ENCODE data around the gene GLIS2. TPM values are rescaled to one million over a fixed set of nuclear protein-coding genes. Genes with fewer than 3 reads are reported as not detected.
A peak's percentile ranks its signal among the peaks of the same experiment; 100 is the strongest.

Gene GLIS2
- total RNA-seq, 6 donors from 2014 or later = 10.5 to 35.2 (median 22.6) TPM

GRCh38 chr16:4376126-4376892 lies 60.4 kb downstream of the GLIS2 start:
- no peaks in the 10 kb centered on the region for H3K27me3 ChIP-seq
- H3K36me3 ChIP-seq = peaks cover 2 to 24% (median 9%) of the 10 kb centered on the region in 4 donors
- peak overlapping the region in 2 of 4 donors; percentile 15 to 23 for H3K4me3 ChIP-seq
- no peak for TF ChIP-seq POLR2A (IDR thresholded peaks at IDR 0.05)
- TF ChIP-seq EP300 (IDR thresholded peaks at IDR 0.05) = peak in 1 of 4 donors; percentile 2
- TF ChIP-seq POLR2AphosphoS5 (IDR thresholded peaks at IDR 0.05) = peak in 1 of 2 donors; percentile 55
- peaks cover 71 to 84% (median 75%) of the 10 kb centered on the region in 4 donors for H3K4me1 ChIP-seq
- 37 to 39% methylated on average over 4 to 26 of the region's 31 CpGs for WGBS, 2 donors
- peak; percentile 92 to 97 for DNase-seq
- peak overlapping the region; percentile 82 to 92 (median 85) for H3K27ac ChIP-seq
- ATAC-seq (ENCODE audit: low FRiP score in 2 of 2) = peak; percentile 71 to 74
- no peaks in the 10 kb centered on the region for H3K9me3 ChIP-seq

DNA sequence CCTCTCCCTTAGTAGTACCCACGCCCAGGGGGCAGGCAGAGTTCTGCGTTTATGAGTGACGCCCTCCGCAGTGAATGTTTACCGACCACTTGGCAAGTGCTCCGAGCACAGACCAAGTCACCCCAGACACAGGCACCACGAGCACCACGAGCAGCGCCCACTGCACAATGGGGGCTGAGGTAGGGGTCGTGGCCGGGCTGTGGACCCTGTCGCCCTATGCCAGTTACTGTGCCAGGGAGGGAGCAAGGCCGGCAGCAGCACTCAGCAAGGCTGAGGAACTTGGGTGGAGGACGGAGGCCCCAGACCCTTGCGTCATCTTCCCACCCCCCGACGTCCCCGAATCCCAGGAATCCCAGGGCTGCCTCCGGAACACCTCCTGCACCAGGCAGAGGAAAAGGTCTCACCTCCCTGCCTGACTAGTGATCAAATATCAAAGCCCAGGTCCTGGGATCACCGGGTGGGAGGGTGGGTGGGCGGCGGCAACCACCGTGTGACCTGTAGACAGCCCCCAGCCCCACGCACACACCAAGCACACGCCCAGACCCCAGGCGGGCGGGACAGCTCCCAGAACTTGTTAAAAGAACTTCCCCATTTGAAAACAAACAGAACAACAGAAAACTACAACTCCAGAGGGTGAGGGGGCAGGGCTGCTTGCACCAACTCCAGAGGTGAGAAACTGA lies 61.2 kb downstream of the GLIS2 start:
- DNase-seq (no peak), ATAC-seq (ENCODE audit: low FRiP score in 2 of 2) (no peak)
- Histone ChIP-seq H3K4me3 (peak overlapping the region in 1 of 4 donors; percentile 15), H3K27ac (peak overlapping the region; percentile 82 to 92 (median 85)), H3K4me1 (peaks cover 70 to 76% (median 73%) of the 10 kb centered on the region in 4 donors), H3K36me3 (peaks cover 8 to 31% (median 16%) of the 10 kb centered on the region in 4 donors), H3K27me3 (no peaks in the 10 kb centered on the region), H3K9me3 (no peaks in the 10 kb centered on the region)
- 62 to 79% methylated on average over 8 to 27 of the region's 27 CpGs for WGBS, 2 donors
- TF ChIP-seq EP300 (IDR thresholded peaks at IDR 0.05) (no peak), POLR2AphosphoS5 (IDR thresholded peaks at IDR 0.05) (no peak), POLR2A (IDR thresholded peaks at IDR 0.05) (no peak)
- TF ChIP-seq, protein P1, sequence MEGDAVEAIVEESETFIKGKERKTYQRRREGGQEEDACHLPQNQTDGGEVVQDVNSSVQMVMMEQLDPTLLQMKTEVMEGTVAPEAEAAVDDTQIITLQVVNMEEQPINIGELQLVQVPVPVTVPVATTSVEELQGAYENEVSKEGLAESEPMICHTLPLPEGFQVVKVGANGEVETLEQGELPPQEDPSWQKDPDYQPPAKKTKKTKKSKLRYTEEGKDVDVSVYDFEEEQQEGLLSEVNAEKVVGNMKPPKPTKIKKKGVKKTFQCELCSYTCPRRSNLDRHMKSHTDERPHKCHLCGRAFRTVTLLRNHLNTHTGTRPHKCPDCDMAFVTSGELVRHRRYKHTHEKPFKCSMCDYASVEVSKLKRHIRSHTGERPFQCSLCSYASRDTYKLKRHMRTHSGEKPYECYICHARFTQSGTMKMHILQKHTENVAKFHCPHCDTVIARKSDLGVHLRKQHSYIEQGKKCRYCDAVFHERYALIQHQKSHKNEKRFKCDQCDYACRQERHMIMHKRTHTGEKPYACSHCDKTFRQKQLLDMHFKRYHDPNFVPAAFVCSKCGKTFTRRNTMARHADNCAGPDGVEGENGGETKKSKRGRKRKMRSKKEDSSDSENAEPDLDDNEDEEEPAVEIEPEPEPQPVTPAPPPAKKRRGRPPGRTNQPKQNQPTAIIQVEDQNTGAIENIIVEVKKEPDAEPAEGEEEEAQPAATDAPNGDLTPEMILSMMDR (IDR thresholded peaks at IDR 0.05) = no peak

DNA sequence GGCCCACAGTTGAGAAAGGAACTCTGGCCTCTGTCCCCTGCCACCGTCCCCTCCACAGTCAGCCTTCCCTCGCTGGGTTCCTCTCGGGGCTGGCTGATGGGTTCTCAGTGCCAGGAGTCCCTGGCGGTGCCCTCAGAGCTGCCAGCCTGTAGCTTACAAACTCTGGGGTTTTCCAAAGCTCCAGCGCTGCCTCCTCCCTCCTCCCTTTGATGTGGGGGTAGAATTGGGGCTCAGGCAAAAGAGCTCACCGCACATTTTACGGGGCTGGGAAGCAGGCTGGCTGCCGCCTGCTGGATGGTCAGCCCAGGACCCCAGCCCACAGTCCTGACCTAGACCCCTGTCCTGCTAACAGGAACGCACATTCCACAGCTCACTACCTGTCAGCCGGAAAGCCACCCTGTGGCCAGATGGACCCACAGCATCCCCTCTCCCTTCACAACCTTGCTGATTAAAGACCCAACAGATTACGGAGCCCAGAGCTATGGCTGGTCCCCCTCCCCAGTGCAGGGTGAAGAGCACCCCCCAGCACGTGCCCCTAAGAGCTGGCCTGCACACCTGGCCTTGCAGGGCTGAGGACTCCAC lies 61.8 kb downstream of the GLIS2 start:
- H3K4me3 ChIP-seq = no peak overlapping the region
- H3K27me3 ChIP-seq = no peaks in the 10 kb centered on the region
- WGBS, 2 donors = 72 to 81% methylated on average over 12 of the region's 12 CpGs
- TF ChIP-seq, protein P1 (IDR thresholded peaks at IDR 0.05) = no peak
- TF ChIP-seq EP300 (IDR thresholded peaks at IDR 0.05) (no peak), POLR2A (IDR thresholded peaks at IDR 0.05) (no peak), POLR2AphosphoS5 (IDR thresholded peaks at IDR 0.05) (no peak)
- peak overlapping the region; percentile 82 to 92 (median 85) for H3K27ac ChIP-seq
- DNase-seq = no peak
- H3K4me1 ChIP-seq = peaks cover 64 to 70% (median 67%) of the 10 kb centered on the region in 4 donors
- no peaks in the 10 kb centered on the region for H3K9me3 ChIP-seq
- H3K36me3 ChIP-seq = peaks cover 13 to 37% (median 23%) of the 10 kb centered on the region in 4 donors
- ATAC-seq (ENCODE audit: low FRiP score in 2 of 2) = no peak

GRCh38 chr16:4378161-4378666 lies 62.3 kb downstream of the GLIS2 start:
- no peak overlapping the region for H3K4me3 ChIP-seq
- peak overlapping the region; percentile 82 to 92 (median 85) for H3K27ac ChIP-seq
- no peaks in the 10 kb centered on the region for H3K27me3 ChIP-seq
- TF ChIP-seq, protein P1 (IDR thresholded peaks at IDR 0.05) = no peak
- no peak for TF ChIP-seq POLR2A (IDR thresholded peaks at IDR 0.05)
- TF ChIP-seq EP300 (IDR thresholded peaks at IDR 0.05) = no peak
- TF ChIP-seq POLR2AphosphoS5 (IDR thresholded peaks at IDR 0.05) = no peak
- peaks cover 59 to 65% (median 61%) of the 10 kb centered on the region in 4 donors for H3K4me1 ChIP-seq
- ATAC-seq (ENCODE audit: low FRiP score in 2 of 2) (peak in 1 of 2 donors; percentile 55), DNase-seq (peak in 1 of 2 donors; percentile 74)
- H3K9me3 ChIP-seq = no peaks in the 10 kb centered on the region
- 72 to 82% methylated on average over 6 to 9 of the region's 15 CpGs for WGBS, 2 donors
- peaks cover 15 to 43% (median 27%) of the 10 kb centered on the region in 4 donors for H3K36me3 ChIP-seq
